K562 (cell line): ENCODE measurements around the gene PDCD1LG2. TPM values are rescaled to one million over a fixed set of nuclear protein-coding genes. Genes with fewer than 3 reads are reported as not detected.

Experiments
- C11orf30 ChIP-seq: fragments of 450-650 bp; IDR thresholded peaks from 2 replicates; pipeline ENCODE4 v1.6.1; 2016; ENCODE audit warnings: low read depth, mild to moderate bottlenecking
- CREB3 ChIP-seq: fragments of 450-650 bp; conservative IDR thresholded peaks from 2 replicates; pipeline ENCODE4 v1.6.1; 2016; ENCODE audit warnings: missing genetic modification characterization, low read depth, mild to moderate bottlenecking, missing compliant biosample characterization, moderate library complexity
- CUX1 ChIP-seq: fragments of 200-800 bp; sonication (Bioruptor generic); IDR thresholded peaks from 2 replicates; pipeline ENCODE4 v1.6.1; 2016; ENCODE audit warnings: missing genetic modification characterization, missing compliant biosample characterization
- EGR1 ChIP-seq: fragments of 450-650 bp; conservative IDR thresholded peaks from 2 replicates; pipeline ENCODE4 v1.6.1; 2017; ENCODE audit warnings: mild to moderate bottlenecking
- FOXA1 ChIP-seq: fragments of 450-650 bp; IDR thresholded peaks from 2 replicates; pipeline ENCODE4 v1.6.1; 2016; ENCODE audit warnings: mild to moderate bottlenecking, borderline replicate concordance
- FOXJ2 ChIP-seq: fragments of 200-800 bp; sonication (Bioruptor generic); IDR thresholded peaks from 2 replicates; pipeline ENCODE4 v1.6.1; 2016; ENCODE audit warnings: missing genetic modification characterization, missing compliant biosample characterization
- FOXK1 ChIP-seq: sonication (generic); formaldehyde crosslinking; IDR thresholded peaks from 2 replicates; pipeline ENCODE4 v1.8.0; 2022; ENCODE audit warnings: missing genetic modification reagents, mild to moderate bottlenecking, borderline replicate concordance
- ILK ChIP-seq: fragments of 450-650 bp; IDR thresholded peaks from 2 replicates; pipeline ENCODE4 v1.6.1; 2016; ENCODE audit warnings: missing genetic modification characterization, low read depth, mild to moderate bottlenecking, missing compliant biosample characterization, moderate library complexity, borderline replicate concordance
- KDM1A ChIP-seq, 2 experiments: fragments of 450-650 bp; IDR thresholded peaks; 2 replicates each; pipeline ENCODE4 v1.6.1; 2016; ENCODE audit warnings: mild to moderate bottlenecking in 2 of 2
- NFIC ChIP-seq: fragments of 450-650 bp; IDR thresholded peaks from 2 replicates; pipeline ENCODE4 v1.6.1; 2017; ENCODE audit warnings: mild to moderate bottlenecking, inconsistent platforms
- SMAD1 ChIP-seq: fragments of 150-350 bp; IDR thresholded peaks from 2 replicates; pipeline ENCODE4 v1.6.1; 2014; ENCODE audit warnings: low read length, low read depth; ENCODE audit not compliant: partially characterized antibody
- SRSF7 ChIP-seq: fragments of 200-400 bp; formaldehyde crosslinking; optimal IDR thresholded peaks from 2 replicates; pipeline ENCODE3; 2017; ENCODE audit warnings: mild to moderate bottlenecking, low read depth, low read length
- ZBTB33 ChIP-seq: sonication (generic); formaldehyde crosslinking; IDR thresholded peaks from 2 replicates; pipeline ENCODE4 v1.8.1; 2023; ENCODE audit warnings: mild to moderate bottlenecking, missing genetic modification reagents
- ZNF316 ChIP-seq: fragments of 450-650 bp; IDR thresholded peaks from 2 replicates; pipeline ENCODE4 v1.6.1; 2016
- ZNF395 ChIP-seq: fragments of 200-800 bp; sonication (Bioruptor generic); IDR thresholded peaks from 2 replicates; pipeline ENCODE4 v1.6.1; 2017; ENCODE audit warnings: missing genetic modification characterization, missing compliant biosample characterization
- polyA plus RNA-seq, 8 experiments: library from polyadenylated mRNA; depleted of rRNA in 4 of 8; stranded (reverse) in 5 of 8; unstranded in 3 of 8; fragments of >200 nt; fragmentation: Nextera tagmentation in 2 of 8; fragmentation: Illumina TruSeq in 1 of 8; extraction: Ambion mirVana in 2 of 8; extraction: Trizol in 1 of 8; gene quantifications; 2 replicates each; pipeline versions ENCODE4 v1.2.1 to v1.2.3, GENCODE V29; 2011 to 2014; ENCODE audit warnings: inconsistent platforms in 1 of 8, missing spikeins in 1 of 8
- total RNA-seq, 7 experiments: library from RNA; depleted of rRNA in 6 of 7; stranded (reverse); fragments of >200 nt in 6 of 7; fragmentation: Illumina TruSeq in 2 of 7; extraction: Trizol in 2 of 7; gene quantifications; 2 replicates each; pipeline versions ENCODE4 v1.2.1 to v1.2.3, GENCODE V29; 2011 to 2021; ENCODE audit warnings: low replicate concordance in 1 of 7
- TF ChIP-seq, protein P1 (sequence below), 2 experiments: fragments of 450-650 bp in 1 of 2; sonication (generic) in 1 of 2; formaldehyde crosslinking in 1 of 2; IDR thresholded peaks in 1 of 2; conservative IDR thresholded peaks in 1 of 2; 2 replicates each; pipeline versions ENCODE4 v1.6.1 to v1.8.1; 2016 to 2023; ENCODE audit warnings: mild to moderate bottlenecking in 2 of 2, moderate library complexity in 2 of 2, inconsistent platforms in 1 of 2, missing genetic modification reagents in 1 of 2

Gene PDCD1LG2
- total and polyA plus RNA-seq, 9 of the 15 experiments (the other 6 are each of a cell fraction or from before 2014, with no cell fraction given): not detected

- no peak for TF ChIP-seq FOXK1
- TF ChIP-seq SMAD1: no peak
- TF ChIP-seq ZNF316: peak; percentile 56
- peak; percentile 48; the same call in 1 of the 2 replicates for TF ChIP-seq C11orf30
- peak; percentile 70 for TF ChIP-seq NFIC
- no peak for TF ChIP-seq ILK (tag)
- TF ChIP-seq CUX1 (CRISPR knock-in tag): peak; percentile 84
- TF ChIP-seq EGR1: no peak
- TF ChIP-seq CREB3 (tag): 0 out of 2 replicates have a peak, but pooled peaks have one; percentile 45
- no peak for TF ChIP-seq ZBTB33 (CRISPR knock-in tag)
- peak; percentile 65; the same call in 1 of the 2 replicates for TF ChIP-seq ZNF395 (CRISPR knock-in tag)
- TF ChIP-seq, protein P1, sequence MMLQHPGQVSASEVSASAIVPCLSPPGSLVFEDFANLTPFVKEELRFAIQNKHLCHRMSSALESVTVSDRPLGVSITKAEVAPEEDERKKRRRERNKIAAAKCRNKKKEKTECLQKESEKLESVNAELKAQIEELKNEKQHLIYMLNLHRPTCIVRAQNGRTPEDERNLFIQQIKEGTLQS (IDR thresholded peaks at IDR 0.05): no peak
- TF ChIP-seq, protein P1 (CRISPR knock-in tag; conservative IDR thresholded peaks at IDR 0.05): no peak
- TF ChIP-seq KDM1A (IDR thresholded peaks at IDR 0.05): no peak
- no peak for TF ChIP-seq SRSF7
- TF ChIP-seq FOXJ2 (tag): peak; percentile 25; the same call in 1 of the 2 replicates
- no peak for TF ChIP-seq FOXA1
Observed at GRCh38 chr9:5500441-5501235, 9.7 kb upstream of the PDCD1LG2 start (continued).
